Fibroblast of villous mesenchyme (primary cell): ENCODE measurements around the gene AUTS2. TPM values are rescaled to one million over a fixed set of nuclear protein-coding genes. Genes with fewer than 3 reads are reported as not detected.

ENCODE experiments used
- DNase-seq: peaks from one replicate; pipeline ENCODE4 v3.0.0-alpha.2; 2010; ENCODE audit warnings: low read depth
- H3K4me3 ChIP-seq: 2 replicates; pipeline ENCODE4 v1.5.1; 2011; ENCODE audit warnings: low read depth, mild to moderate bottlenecking, low read length
- CTCF ChIP-seq: IDR thresholded peaks from 2 replicates; pipeline ENCODE4 v1.5.1; 2012; ENCODE audit warnings: low read depth, mild to moderate bottlenecking, low read length; ENCODE audit not compliant: insufficient read depth
- total RNA-seq: library from RNA; depleted of rRNA; stranded (reverse); fragments of >200 nt; gene quantifications from 2 replicates; pipeline ENCODE4 v1.2.3, GENCODE V29; 2012

The AUTS2 gene
- total RNA-seq, 1 donor: 3.9 TPM

- DNase-seq: no peak
- TF ChIP-seq CTCF: no peak
- H3K4me3 ChIP-seq: no peak overlapping the region
These were observed 152.8 kb downstream of the AUTS2 start for GRCh38 chr7:69751026-69751425.

- H3K4me3 ChIP-seq: no peak overlapping the region
- no peak for TF ChIP-seq CTCF
- DNase-seq: no peak
These were observed 155.7 kb downstream of the AUTS2 start for GRCh38 chr7:69753981-69754380.

- DNase-seq: no peak
- H3K4me3 ChIP-seq: no peak overlapping the region
- TF ChIP-seq CTCF: no peak
These were observed 156.2 kb downstream of the AUTS2 start for GRCh38 chr7:69754476-69754875.

GRCh38 chr7:69756235-69756634 lies 158.0 kb downstream of the AUTS2 start:
- peak; percentile 13 for DNase-seq
- TF ChIP-seq CTCF: no peak
- H3K4me3 ChIP-seq: no peak overlapping the region

- DNase-seq: no peak
- no peak for TF ChIP-seq CTCF
- H3K4me3 ChIP-seq: no peak overlapping the region
These were observed 159.3 kb downstream of the AUTS2 start for GRCh38 chr7:69757528-69757927.

GRCh38 chr7:69757981-69758430 lies 159.7 kb downstream of the AUTS2 start:
- peak; percentile 43 for DNase-seq
- TF ChIP-seq CTCF: no peak

GRCh38 chr7:69759373-69759772 lies 161.1 kb downstream of the AUTS2 start:
- H3K4me3 ChIP-seq: no peak overlapping the region
- no peak for DNase-seq
- TF ChIP-seq CTCF: no peak

More at GRCh38 chr7:69757981-69758430, 159.7 kb downstream of the AUTS2 start:
- H3K4me3 ChIP-seq: no peak overlapping the region
